Nephron (organoid): ENCODE results near the gene IGFL4.

Experiments
- H3K27ac Mint-ChIP-seq, 3 experiments: 2 replicates each; pipeline ENCODE4 v1.8.0; 2020; ENCODE audit warnings: mixed read lengths in 3 of 3, mild to moderate bottlenecking in 2 of 3, moderate library complexity in 1 of 3
- H3K27me3 Mint-ChIP-seq: 2 replicates; pipeline ENCODE4 v1.8.0; 2021; ENCODE audit warnings: low read depth, mild to moderate bottlenecking, moderate library complexity, mixed read lengths
- H3K36me3 Mint-ChIP-seq: 2 replicates; pipeline ENCODE4 v1.8.0; 2020; ENCODE audit warnings: low read depth, mixed read lengths
- H3K4me1 Mint-ChIP-seq: 2 replicates; pipeline ENCODE4 v1.8.0; 2020; ENCODE audit warnings: mixed read lengths
- H3K4me3 Mint-ChIP-seq, 3 experiments: 2 replicates each; pipeline ENCODE4 v1.8.0; 2020; ENCODE audit warnings: mild to moderate bottlenecking in 3 of 3, mixed read lengths in 3 of 3, moderate library complexity in 2 of 3
- H3K9me3 Mint-ChIP-seq: 2 replicates; pipeline ENCODE4 v1.8.0; 2020; ENCODE audit warnings: mixed read lengths
- CTCF ChIP-seq, 3 experiments: fragments of 200-600 bp; sonication (generic); IDR thresholded peaks; one replicate each; pipeline ENCODE4 v1.5.0; 2021; ENCODE audit warnings: antibody characterized with exemption in 3 of 3; ENCODE audit not compliant: unreplicated experiment in 3 of 3

IGFL4 gene

GRCh38 chr19:46033401-46033800 is 7.4 kb downstream of the IGFL4 start:
- H3K4me3 Mint-ChIP-seq, result no peak overlapping the region
- TF ChIP-seq CTCF (IDR thresholded peaks at IDR 0.05; ENCODE audit: unreplicated experiment in 3 of 3), result no peak
- peaks cover 52% of the 10 kb centered on the region for H3K4me1 Mint-ChIP-seq
- H3K36me3 Mint-ChIP-seq, result peaks cover 4% of the 10 kb centered on the region
- no peak overlapping the region for H3K27ac Mint-ChIP-seq
- H3K9me3 Mint-ChIP-seq, result peaks cover 7% of the 10 kb centered on the region
- no peaks in the 10 kb centered on the region for H3K27me3 Mint-ChIP-seq

DNA sequence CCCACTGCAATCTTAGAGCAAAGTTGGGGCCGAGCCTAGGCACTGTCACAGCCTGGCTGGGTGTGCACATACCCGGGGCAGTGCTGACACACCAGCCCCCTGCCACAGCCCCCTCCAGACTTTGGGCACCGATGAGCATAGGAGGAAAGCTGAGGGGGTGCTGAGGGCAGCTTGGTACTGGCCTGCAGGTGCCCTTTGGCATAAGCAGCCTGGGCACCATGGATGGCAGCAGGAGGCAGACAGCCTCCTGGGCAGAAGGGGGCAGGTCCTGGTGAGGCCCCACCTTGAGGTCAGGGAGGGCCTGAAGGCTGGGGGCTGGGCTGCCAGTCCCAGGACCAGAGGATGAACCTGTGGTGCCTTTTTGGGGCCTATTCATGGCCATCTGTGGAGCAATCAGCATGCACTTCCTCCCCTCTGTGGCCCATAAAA is 8.2 kb downstream of the IGFL4 start:
- H3K4me3 Mint-ChIP-seq, result no peak overlapping the region
- no peak overlapping the region for H3K27ac Mint-ChIP-seq
- TF ChIP-seq CTCF (IDR thresholded peaks at IDR 0.05; ENCODE audit: unreplicated experiment in 3 of 3), result no peak
- H3K4me1 Mint-ChIP-seq, result peaks cover 52% of the 10 kb centered on the region
- H3K36me3 Mint-ChIP-seq, result peaks cover 4% of the 10 kb centered on the region
- peaks cover 7% of the 10 kb centered on the region for H3K9me3 Mint-ChIP-seq
- H3K27me3 Mint-ChIP-seq, result no peaks in the 10 kb centered on the region

DNA sequence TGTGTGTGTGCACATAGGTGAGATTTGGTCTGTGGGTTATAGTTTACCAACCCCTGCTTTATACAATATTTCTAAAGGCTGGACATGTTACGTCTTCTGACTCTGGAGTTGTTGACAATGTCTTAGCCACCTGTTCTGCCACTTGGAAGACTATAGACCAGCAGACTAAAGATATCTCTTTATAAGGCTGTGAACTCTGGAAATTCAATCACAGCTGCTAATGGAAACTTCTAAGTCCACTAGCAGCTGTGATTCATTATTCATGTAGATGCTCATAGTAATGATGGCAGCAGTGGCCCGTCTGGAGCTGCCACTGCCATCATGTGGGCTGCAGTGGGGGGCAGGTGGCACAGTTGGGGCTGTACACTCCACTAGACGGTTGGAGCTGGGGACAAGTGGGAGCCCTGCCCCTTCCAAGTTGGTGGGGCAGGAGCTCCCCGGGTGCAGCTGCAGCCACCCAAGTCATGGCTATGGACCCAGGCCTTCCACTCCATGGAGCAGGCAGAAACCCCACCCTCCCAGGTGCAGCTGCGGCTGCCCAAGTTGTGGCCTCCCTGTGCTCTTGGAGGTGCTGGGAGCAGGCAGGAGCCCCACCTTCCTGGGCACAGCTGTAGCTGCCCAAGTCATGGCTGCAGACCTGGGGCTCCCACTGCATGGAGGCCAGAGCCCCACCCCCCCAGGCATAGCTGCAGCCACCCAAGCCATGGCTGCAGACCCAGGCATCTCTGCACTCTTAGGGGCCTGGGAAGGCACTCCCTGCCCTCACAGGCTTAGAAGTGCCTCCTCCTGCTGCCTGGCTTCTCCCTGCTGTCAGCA is 8.8 kb downstream of the IGFL4 start:
- peak overlapping the region in 1 of 3 experiments; percentile 56 for H3K4me3 Mint-ChIP-seq

GRCh38 chr19:46030812-46031550 is 9.8 kb downstream of the IGFL4 start:
- H3K27ac Mint-ChIP-seq, result peak overlapping the region; percentile 71 to 92 (median 81)
- H3K36me3 Mint-ChIP-seq, result peaks cover 10% of the 10 kb centered on the region
- peaks cover 4% of the 10 kb centered on the region for H3K9me3 Mint-ChIP-seq
- peak overlapping the region in 2 of 3 experiments; percentile 27 to 56 for H3K4me3 Mint-ChIP-seq
- no peaks in the 10 kb centered on the region for H3K27me3 Mint-ChIP-seq
- peaks cover 43% of the 10 kb centered on the region for H3K4me1 Mint-ChIP-seq
- no peak for TF ChIP-seq CTCF (IDR thresholded peaks at IDR 0.05; ENCODE audit: unreplicated experiment in 3 of 3)

More for the DNA sequence above, 8.8 kb downstream of the IGFL4 start:
- Mint-ChIP-seq H3K36me3 (peaks cover 2% of the 10 kb centered on the region), H3K9me3 (peaks cover 4% of the 10 kb centered on the region), H3K27ac (peak overlapping the region; percentile 71 to 92 (median 81)), H3K4me1 (peaks cover 49% of the 10 kb centered on the region), H3K27me3 (no peaks in the 10 kb centered on the region)
- TF ChIP-seq CTCF (IDR thresholded peaks at IDR 0.05; ENCODE audit: unreplicated experiment in 3 of 3), result no peak

- TF ChIP-seq CTCF (IDR thresholded peaks at IDR 0.05; ENCODE audit: unreplicated experiment in 3 of 3), result no peak
- H3K4me3 Mint-ChIP-seq, result no peak overlapping the region
- peaks cover 14% of the 10 kb centered on the region for H3K4me1 Mint-ChIP-seq
- H3K27ac Mint-ChIP-seq, result no peak overlapping the region
- H3K36me3 Mint-ChIP-seq, result peaks cover 12% of the 10 kb centered on the region
- H3K27me3 Mint-ChIP-seq, result no peaks in the 10 kb centered on the region
- peaks cover 6% of the 10 kb centered on the region for H3K9me3 Mint-ChIP-seq
These were observed 15.0 kb downstream of the IGFL4 start for GRCh38 chr19:46025835-46026234.
